Fibroblast of lung (primary cell): ENCODE data around the gene LRRC36. TPM values are rescaled to one million over a fixed set of nuclear protein-coding genes. Genes with fewer than 3 reads are reported as not detected.

Experiments used
- DNase-seq, 2 donors: peaks; one replicate each; pipeline versions ENCODE4 v3.0.0 to v3.0.0-alpha.2; 2010; ENCODE audit warnings: low read depth in 2 of 2
- H2AFZ ChIP-seq: 2 replicates; pipeline ENCODE4 v1.5.1; 2012; ENCODE audit warnings: low read length, control low read depth, inconsistent platforms
- H3K27ac ChIP-seq: 2 replicates; pipeline ENCODE4 v1.5.1; 2011; ENCODE audit warnings: low read length, control low read depth; ENCODE audit not compliant: insufficient read depth
- H3K27me3 ChIP-seq: 2 replicates; pipeline ENCODE4 v1.5.1; 2011; ENCODE audit warnings: mild to moderate bottlenecking, low read length; ENCODE audit not compliant: control insufficient read depth, insufficient read depth
- H3K36me3 ChIP-seq: 2 replicates; pipeline ENCODE4 v1.5.1; 2011; ENCODE audit warnings: low read length; ENCODE audit not compliant: control insufficient read depth, insufficient read depth
- H3K4me1 ChIP-seq: 2 replicates; pipeline ENCODE4 v1.5.1; 2011; ENCODE audit warnings: low read length; ENCODE audit not compliant: control insufficient read depth, insufficient read depth; ENCODE audit errors: extremely low read depth
- H3K4me2 ChIP-seq: 2 replicates; pipeline ENCODE4 v1.5.1; 2011; ENCODE audit warnings: low read length, control low read depth; ENCODE audit not compliant: insufficient read depth; ENCODE audit errors: extremely low read depth
- H3K4me3 ChIP-seq, 4 experiments: fragments of 200-600 bp in 1 of 4; sonication (generic) in 1 of 4; replicated peaks in 1 of 4; 2 replicates each; pipeline ENCODE4 v1.5.1; 2011 to 2016; ENCODE audit warnings: low read length in 4 of 4, low read depth in 3 of 4, mild to moderate bottlenecking in 3 of 4, control low read depth in 2 of 4, inconsistent platforms in 1 of 4, mixed read lengths in 1 of 4; ENCODE audit not compliant: insufficient read depth in 1 of 4; ENCODE audit errors: control extremely low read depth in 1 of 4
- H3K79me2 ChIP-seq: 2 replicates; pipeline ENCODE4 v1.5.1; 2012; ENCODE audit warnings: mild to moderate bottlenecking, low read length, inconsistent platforms; ENCODE audit not compliant: control insufficient read depth, insufficient read depth
- H3K9ac ChIP-seq: 2 replicates; pipeline ENCODE4 v1.5.1; 2011; ENCODE audit warnings: mild to moderate bottlenecking, low read length, control low read depth; ENCODE audit not compliant: insufficient read depth
- H3K9me3 ChIP-seq: 2 replicates; pipeline ENCODE4 v1.5.1; 2012; ENCODE audit warnings: low read depth, low read length; ENCODE audit not compliant: control insufficient read depth, insufficient read depth
- H4K20me1 ChIP-seq: 2 replicates; pipeline ENCODE4 v1.5.1; 2011; ENCODE audit warnings: low read length; ENCODE audit not compliant: control insufficient read depth, insufficient read depth; ENCODE audit errors: extremely low read depth
- EZH2 ChIP-seq: IDR thresholded peaks from 2 replicates; pipeline ENCODE4 v1.5.1; 2012; ENCODE audit warnings: low read length, control low read depth, mild to moderate bottlenecking; ENCODE audit errors: missing control alignments
- polyA plus RNA-seq, 2 donors: library from polyadenylated mRNA; depleted of rRNA in 1 of 2; stranded (reverse) in 1 of 2; unstranded in 1 of 2; fragments of >200 nt; gene quantifications; 2 replicates each; pipeline ENCODE4 v1.2.1, GENCODE V29; 2011 to 2012; ENCODE audit warnings: missing spikeins in 1 of 2
- total RNA-seq: library from RNA; depleted of rRNA; stranded (reverse); fragments of >200 nt; gene quantifications from 2 replicates; pipeline ENCODE4 v1.2.1, GENCODE V29; 2014
- TF ChIP-seq, protein P1 (sequence below), 2 donors: IDR thresholded peaks in 1 of 2; conservative IDR thresholded peaks in 1 of 2; 1 replicate in 1 of 2; 2 replicates in 1 of 2; pipeline ENCODE4 v1.5.1; 2011 to 2012; ENCODE audit warnings: low read length in 2 of 2, control low read depth in 1 of 2, inconsistent platforms in 1 of 2, low read depth in 1 of 2, mild to moderate bottlenecking in 1 of 2

The LRRC36 gene
- total and polyA plus RNA-seq, 2 donors (not counting 1 experiment from before 2014, with no cell fraction given) = 0.06 to 0.66 TPM

DNA sequence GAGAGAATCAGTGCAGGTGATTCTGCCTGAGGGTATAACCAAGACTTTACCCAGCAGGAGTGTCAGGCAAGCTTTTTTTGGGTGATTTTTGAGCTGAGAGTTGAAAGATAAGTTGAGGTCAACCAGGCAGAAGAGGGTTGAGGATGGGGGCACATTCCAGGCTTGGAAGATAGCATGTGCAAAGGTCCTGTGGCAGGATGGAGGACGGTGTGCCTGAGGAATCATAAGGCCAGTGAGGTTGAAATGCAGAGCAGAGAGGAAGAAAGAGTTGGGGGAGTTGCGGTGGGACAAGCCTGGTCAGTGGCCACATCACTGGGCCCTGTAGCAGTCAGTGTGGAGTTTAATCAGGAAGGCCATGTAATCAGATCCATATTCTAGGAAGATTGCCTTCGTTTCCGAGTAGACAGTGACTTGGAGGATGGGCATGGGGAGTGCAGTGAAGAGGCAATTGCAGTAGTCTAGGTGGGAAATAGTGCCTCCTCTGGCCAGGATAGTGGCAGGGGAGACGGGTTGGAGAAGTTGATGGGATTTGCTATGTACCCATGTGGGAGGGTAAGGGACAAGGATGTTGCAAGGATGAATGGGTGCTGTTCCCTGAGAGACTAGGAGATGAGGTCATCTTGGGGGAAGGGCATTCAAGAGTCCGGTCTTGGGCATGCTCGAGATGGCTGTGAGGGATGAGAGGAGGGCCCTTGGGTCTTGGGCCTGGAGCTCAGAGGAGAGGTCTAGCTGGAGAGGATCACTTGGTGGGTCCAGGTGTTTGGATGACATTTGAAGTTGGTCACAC, 43.4 kb upstream of the LRRC36 start:
- Histone ChIP-seq H3K4me3 (no peak overlapping the region), H3K27ac (no peak overlapping the region), H3K79me2 (peaks cover 5% of the 10 kb centered on the region), H3K4me2 (no peak overlapping the region), H3K36me3 (peaks cover 15% of the 10 kb centered on the region), H3K9ac (no peak overlapping the region), H3K9me3 (no peaks in the 10 kb centered on the region), H3K4me1 (peaks cover 3% of the 10 kb centered on the region), H3K27me3 (no peaks in the 10 kb centered on the region), H2AFZ (no peak overlapping the region), H4K20me1 (no peaks in the 10 kb centered on the region)
- peak in 1 of 2 donors; percentile 51 for DNase-seq
- TF ChIP-seq EZH2 = no peak
- TF ChIP-seq, protein P1, sequence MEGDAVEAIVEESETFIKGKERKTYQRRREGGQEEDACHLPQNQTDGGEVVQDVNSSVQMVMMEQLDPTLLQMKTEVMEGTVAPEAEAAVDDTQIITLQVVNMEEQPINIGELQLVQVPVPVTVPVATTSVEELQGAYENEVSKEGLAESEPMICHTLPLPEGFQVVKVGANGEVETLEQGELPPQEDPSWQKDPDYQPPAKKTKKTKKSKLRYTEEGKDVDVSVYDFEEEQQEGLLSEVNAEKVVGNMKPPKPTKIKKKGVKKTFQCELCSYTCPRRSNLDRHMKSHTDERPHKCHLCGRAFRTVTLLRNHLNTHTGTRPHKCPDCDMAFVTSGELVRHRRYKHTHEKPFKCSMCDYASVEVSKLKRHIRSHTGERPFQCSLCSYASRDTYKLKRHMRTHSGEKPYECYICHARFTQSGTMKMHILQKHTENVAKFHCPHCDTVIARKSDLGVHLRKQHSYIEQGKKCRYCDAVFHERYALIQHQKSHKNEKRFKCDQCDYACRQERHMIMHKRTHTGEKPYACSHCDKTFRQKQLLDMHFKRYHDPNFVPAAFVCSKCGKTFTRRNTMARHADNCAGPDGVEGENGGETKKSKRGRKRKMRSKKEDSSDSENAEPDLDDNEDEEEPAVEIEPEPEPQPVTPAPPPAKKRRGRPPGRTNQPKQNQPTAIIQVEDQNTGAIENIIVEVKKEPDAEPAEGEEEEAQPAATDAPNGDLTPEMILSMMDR (conservative IDR thresholded peaks at IDR 0.05 in 1 of 2, IDR thresholded peaks at IDR 0.05 in 1 of 2; ENCODE audit: low read depth in 1 of 2, low read length in 2 of 2) = no peak

DNA sequence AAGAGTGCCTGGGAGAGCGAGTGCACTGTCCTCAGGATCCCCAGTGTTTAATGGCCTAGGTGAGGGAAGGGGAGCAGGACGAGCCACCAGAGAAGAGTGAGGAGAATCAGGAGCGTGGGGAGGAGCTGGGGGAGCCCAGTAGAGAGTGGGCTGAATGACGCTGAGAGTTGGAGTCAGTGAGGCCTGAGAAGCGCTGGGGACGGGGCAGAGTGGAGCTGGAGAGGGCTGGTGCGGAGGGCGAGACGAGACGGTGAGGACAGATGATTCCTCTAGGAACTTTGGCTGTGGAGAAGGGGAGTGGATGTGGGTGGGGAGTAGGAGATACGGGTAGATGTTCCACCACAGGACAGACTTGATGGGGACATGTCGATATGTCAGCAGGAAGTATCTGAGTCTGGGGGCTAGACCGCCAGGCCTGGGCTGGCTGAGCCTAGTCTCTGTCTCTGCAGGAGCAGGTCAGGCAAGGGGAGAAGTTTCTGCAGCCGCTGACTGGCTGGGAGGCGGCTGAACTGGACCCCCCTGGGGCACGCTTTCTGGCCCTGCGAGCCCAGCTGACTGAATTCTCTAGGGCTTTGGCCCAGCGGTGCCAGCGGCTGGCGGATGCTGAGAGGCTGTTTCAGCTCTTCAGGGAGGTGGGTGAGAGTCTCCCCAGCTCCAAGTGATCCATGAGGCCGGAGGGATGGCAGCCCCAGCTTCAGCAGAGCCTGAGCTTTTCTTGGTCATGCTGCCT, 42.6 kb upstream of the LRRC36 start:
- H3K27ac ChIP-seq = no peak overlapping the region
- no peaks in the 10 kb centered on the region for H3K9me3 ChIP-seq
- no peaks in the 10 kb centered on the region for H3K4me1 ChIP-seq
- H2AFZ ChIP-seq = no peak overlapping the region
- H4K20me1 ChIP-seq = no peaks in the 10 kb centered on the region
- TF ChIP-seq, protein P1 (conservative IDR thresholded peaks at IDR 0.05 in 1 of 2, IDR thresholded peaks at IDR 0.05 in 1 of 2; ENCODE audit: low read depth in 1 of 2, low read length in 2 of 2) = no peak
- no peak for TF ChIP-seq EZH2
- H3K36me3 ChIP-seq = peaks cover 15% of the 10 kb centered on the region
- no peak overlapping the region for H3K4me2 ChIP-seq
- no peak overlapping the region for H3K9ac ChIP-seq
- H3K4me3 ChIP-seq = no peak overlapping the region
- H3K27me3 ChIP-seq = no peaks in the 10 kb centered on the region
- no peaks in the 10 kb centered on the region for H3K79me2 ChIP-seq
- no peak for DNase-seq
